ENCODE results near the gene SUCO.

DNA sequence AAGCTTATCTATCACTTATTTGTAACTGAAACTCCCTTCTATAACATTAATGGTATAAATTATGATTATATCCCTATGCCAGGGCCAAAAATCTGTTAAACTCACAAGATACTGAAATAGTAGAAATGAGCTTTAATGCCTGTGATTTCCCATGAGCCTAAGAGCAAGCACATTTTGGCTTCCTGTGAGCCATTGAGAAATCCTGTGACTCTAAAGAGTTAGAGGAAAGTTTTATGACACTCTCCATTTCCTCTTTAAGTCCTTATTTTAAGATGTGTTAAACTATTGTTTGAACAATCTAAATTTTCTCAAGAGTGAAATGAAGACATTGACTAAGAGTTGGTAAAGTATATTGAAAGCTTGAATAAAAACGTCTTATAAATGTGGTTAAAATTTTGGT, 45.6 kb downstream of the SUCO start:
- TF ChIP-seq POLR2A (IDR thresholded peaks at IDR 0.05), result no peak
- no peak for TF ChIP-seq CTCF (IDR thresholded peaks at IDR 0.05)
